ENCODE measurements around the gene SPTSSA.

DNA sequence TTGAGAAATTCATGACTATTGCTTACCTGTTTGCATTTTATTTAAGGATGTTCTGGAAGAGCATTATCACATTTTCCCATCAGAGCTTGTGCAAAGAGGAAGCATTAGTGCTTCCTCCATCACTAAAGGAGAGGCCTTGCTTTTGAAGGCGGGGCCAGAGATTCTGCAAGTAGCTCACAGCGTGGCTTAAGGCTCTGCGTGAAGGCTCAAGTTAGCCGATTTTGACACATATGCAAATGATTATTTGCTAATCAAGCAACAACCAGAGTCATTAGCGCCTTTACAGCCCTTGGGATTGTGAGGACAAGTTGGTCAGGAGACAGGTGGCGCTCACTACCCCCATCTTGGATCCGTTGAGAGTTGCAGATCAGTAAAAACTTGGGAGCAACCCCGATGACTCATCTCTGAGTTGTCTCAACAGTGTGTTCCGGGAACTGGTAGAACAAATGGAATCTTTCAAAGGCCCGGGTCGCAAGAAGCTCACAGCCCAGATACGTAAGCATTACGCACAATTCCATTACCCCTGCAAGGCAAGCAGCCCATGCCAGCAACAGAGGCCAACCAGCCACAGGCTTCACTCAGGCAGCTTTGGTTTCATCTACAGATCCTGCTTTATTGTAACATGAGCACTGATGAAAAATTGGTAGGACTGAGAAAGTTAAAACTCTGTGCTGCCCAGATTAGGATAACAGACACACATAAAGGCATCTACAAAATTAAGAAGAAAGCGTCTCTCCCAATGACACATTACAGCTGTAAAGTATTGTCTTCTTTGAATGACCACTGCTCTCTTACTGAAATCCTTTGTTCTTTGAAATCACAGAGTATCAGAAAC lies 34.9 kb upstream of the SPTSSA start:
- peak; percentile 38 to 43 for TF ChIP-seq CTCF (conservative IDR thresholded peaks at IDR 0.05 in 1 of 2, IDR thresholded peaks at IDR 0.05 in 1 of 2; ENCODE audit: low read depth in 1 of 2, low read length in 2 of 2)
- TF ChIP-seq EZH2 (IDR thresholded peaks at IDR 0.05; ENCODE audit: low read length, missing control alignments), result no peak
